HepG2 (cell line): ENCODE data around the gene PRDM15. TPM values are rescaled to one million over a fixed set of nuclear protein-coding genes. Genes with fewer than 3 reads are reported as not detected.

Experiments
- AHR ChIP-seq: IDR thresholded peaks from 2 replicates; pipeline ENCODE4 v1.6.1; 2018; ENCODE audit warnings: missing genetic modification reagents, missing compliant biosample characterization
- DMAP1 ChIP-seq: IDR thresholded peaks from 2 replicates; pipeline ENCODE4 v1.6.1; 2016
- FOXJ3 ChIP-seq: sonication (generic); formaldehyde crosslinking; IDR thresholded peaks from 2 replicates; pipeline ENCODE4 v1.4.0; 2020; ENCODE audit warnings: missing genetic modification reagents, mild to moderate bottlenecking, borderline replicate concordance
- HNRNPUL1 ChIP-seq: fragments of 200-400 bp; formaldehyde crosslinking; IDR thresholded peaks from 2 replicates; pipeline ENCODE4 v1.6.1; 2017; ENCODE audit warnings: low read depth, mild to moderate bottlenecking, low read length, moderate library complexity
- MYC ChIP-seq: sonication (generic); formaldehyde crosslinking; IDR thresholded peaks from 2 replicates; pipeline ENCODE4 v1.9.0; 2021; ENCODE audit warnings: missing genetic modification reagents, borderline replicate concordance
- PHF5A ChIP-seq: IDR thresholded peaks from one replicate; pipeline ENCODE4 v1.6.1; 2018; ENCODE audit warnings: low read depth, missing genetic modification reagents; ENCODE audit not compliant: unreplicated experiment
- RAD51 ChIP-seq: fragments of 450-650 bp; IDR thresholded peaks from 2 replicates; pipeline ENCODE4 v1.6.1; 2016; ENCODE audit warnings: borderline replicate concordance
- RXRB ChIP-seq: IDR thresholded peaks from 2 replicates; pipeline ENCODE4 v1.6.1; 2016; ENCODE audit warnings: borderline replicate concordance, missing genetic modification reagents, missing compliant biosample characterization
- SRY ChIP-seq: sonication (generic); formaldehyde crosslinking; IDR thresholded peaks from 2 replicates; pipeline ENCODE4 v1.8.0; 2022; ENCODE audit warnings: mild to moderate bottlenecking, missing genetic modification reagents
- THAP11 ChIP-seq: IDR thresholded peaks from 2 replicates; pipeline ENCODE4 v1.6.1; 2016; ENCODE audit warnings: missing biosample characterization, missing genetic modification reagents
- XBP1 ChIP-seq: sonication (generic); formaldehyde crosslinking; IDR thresholded peaks from 2 replicates; pipeline ENCODE4 v1.5.0; 2020; ENCODE audit warnings: missing genetic modification reagents
- ZBTB33 ChIP-seq: sonication (generic); formaldehyde crosslinking; IDR thresholded peaks from 2 replicates; pipeline ENCODE4 v1.4.0; 2020; ENCODE audit warnings: missing genetic modification reagents
- ZNF142 ChIP-seq: sonication (generic); formaldehyde crosslinking; IDR thresholded peaks from 2 replicates; pipeline ENCODE4 v1.4.0; 2020; ENCODE audit warnings: missing genetic modification reagents
- ZNF687 ChIP-seq: sonication (generic); formaldehyde crosslinking; IDR thresholded peaks from 2 replicates; pipeline ENCODE4 v1.5.1; 2020; ENCODE audit warnings: mild to moderate bottlenecking, missing genetic modification reagents, moderate library complexity
- polyA plus RNA-seq, 8 experiments: library from polyadenylated mRNA; depleted of rRNA in 3 of 8; stranded (reverse) in 7 of 8; unstranded in 1 of 8; fragments of >200 nt; fragmentation: Illumina TruSeq in 4 of 8; extraction: Trizol in 4 of 8; gene quantifications; 2 replicates each; pipeline versions ENCODE4 v1.2.1 to v1.2.3, GENCODE V29; 2011 to 2016; ENCODE audit warnings: low read depth in 4 of 8, missing spikeins in 1 of 8, mixed read lengths in 1 of 8; ENCODE audit not compliant: insufficient read depth in 1 of 8
- total RNA-seq, 5 experiments: library from RNA; depleted of rRNA; stranded (reverse); fragments of >200 nt; fragmentation: Illumina TruSeq; extraction: Trizol; gene quantifications; 2 replicates each; pipeline ENCODE4 v1.2.3, GENCODE V29; 2016; ENCODE audit warnings: low read depth in 1 of 5
- TF ChIP-seq, protein P1 (sequence below): sonication (generic); formaldehyde crosslinking; IDR thresholded peaks from 2 replicates; pipeline ENCODE4 v1.8.0; 2022; ENCODE audit warnings: mild to moderate bottlenecking, missing genetic modification reagents; ENCODE audit not compliant: insufficient replicate concordance

PRDM15 gene
- total and polyA plus RNA-seq, 2 of the 13 experiments (the other 11 are each of a cell fraction or from before 2014, with no cell fraction given) = 4.0 to 6.9 TPM

DNA sequence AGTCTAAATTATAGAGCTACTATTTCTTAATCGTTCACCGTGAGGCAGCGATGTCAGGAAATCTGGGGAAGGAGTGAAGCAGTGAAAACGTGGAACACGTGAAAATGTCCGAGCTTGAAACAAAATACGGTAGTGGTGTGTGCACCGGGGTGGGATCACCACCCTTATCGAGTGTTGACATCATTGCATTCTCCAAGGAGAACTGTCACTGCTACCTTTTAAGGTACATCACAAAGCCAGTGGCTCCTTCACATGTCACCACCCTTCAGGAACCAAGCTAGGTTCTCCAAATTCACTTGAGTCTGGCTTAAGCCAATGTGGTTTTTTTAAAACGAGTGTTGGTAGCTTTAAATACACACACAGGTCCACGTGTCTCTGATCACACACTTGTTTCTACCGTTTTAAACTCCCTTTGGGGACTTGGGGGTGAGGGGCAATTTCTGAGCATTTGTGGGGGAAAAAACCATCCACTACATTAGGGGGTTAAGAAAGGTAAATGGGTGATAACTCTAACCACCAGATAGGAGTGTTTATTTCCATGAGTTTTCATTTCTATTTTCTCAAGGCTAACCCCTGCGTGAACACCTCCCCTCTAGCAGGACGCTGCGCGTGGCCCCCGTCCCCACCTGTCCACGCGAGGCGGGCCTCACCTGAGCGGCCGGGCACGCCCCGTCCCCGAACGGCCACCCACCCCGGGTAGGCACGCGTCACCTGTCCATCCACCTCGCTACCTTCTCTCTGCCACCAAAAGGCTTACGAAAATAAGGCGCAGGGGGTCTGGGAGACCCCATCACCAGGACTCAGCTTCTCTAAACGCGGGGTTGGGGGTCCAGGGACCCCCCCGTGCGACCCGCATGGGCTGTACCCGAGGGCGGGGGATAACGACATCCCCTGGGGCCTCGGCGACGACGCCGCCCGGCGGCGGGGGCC, 978 bp downstream of the PRDM15 start (continued):
- TF ChIP-seq ZNF142 (CRISPR knock-in tag) (0 out of 2 replicates have a peak, but pooled peaks have one; percentile 35), HNRNPUL1 (no peak), DMAP1 (CRISPR knock-in tag) (peak; percentile 52; the same call in 1 of the 2 replicates), RXRB (CRISPR knock-in tag) (no peak), SRY (CRISPR knock-in tag) (0 out of 2 replicates have a peak, but pooled peaks have one; percentile 28), THAP11 (CRISPR knock-in tag) (no peak; the same call in 1 of the 2 replicates), RAD51 (no peak), XBP1 (CRISPR knock-in tag) (no peak), MYC (CRISPR knock-in tag) (peak; percentile 53; the same call in 1 of the 2 replicates), AHR (CRISPR knock-in tag) (no peak), FOXJ3 (CRISPR knock-in tag) (no peak), ZNF687 (CRISPR knock-in tag) (peak; percentile 68), ZBTB33 (CRISPR knock-in tag) (no peak), PHF5A (CRISPR knock-in tag) (no peak)
- TF ChIP-seq, protein P1, sequence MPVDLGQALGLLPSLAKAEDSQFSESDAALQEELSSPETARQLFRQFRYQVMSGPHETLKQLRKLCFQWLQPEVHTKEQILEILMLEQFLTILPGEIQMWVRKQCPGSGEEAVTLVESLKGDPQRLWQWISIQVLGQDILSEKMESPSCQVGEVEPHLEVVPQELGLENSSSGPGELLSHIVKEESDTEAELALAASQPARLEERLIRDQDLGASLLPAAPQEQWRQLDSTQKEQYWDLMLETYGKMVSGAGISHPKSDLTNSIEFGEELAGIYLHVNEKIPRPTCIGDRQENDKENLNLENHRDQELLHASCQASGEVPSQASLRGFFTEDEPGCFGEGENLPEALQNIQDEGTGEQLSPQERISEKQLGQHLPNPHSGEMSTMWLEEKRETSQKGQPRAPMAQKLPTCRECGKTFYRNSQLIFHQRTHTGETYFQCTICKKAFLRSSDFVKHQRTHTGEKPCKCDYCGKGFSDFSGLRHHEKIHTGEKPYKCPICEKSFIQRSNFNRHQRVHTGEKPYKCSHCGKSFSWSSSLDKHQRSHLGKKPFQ (CRISPR knock-in tag) = no peak
